Heart right ventricle (tissue), 16 donors: ENCODE results near the gene PTPN12. TPM values are rescaled to one million over a fixed set of nuclear protein-coding genes. Genes with fewer than 3 reads are reported as not detected.

ENCODE experiments used
- ATAC-seq, 8 donors: fragments of 200-7000 bp; cut with Tn5 transposase; one replicate each; pipeline ENCODE4 v1.9.1; 2020; ENCODE audit warnings: mild to moderate bottlenecking in 8 of 8, moderate library complexity in 8 of 8, moderate number of reproducible peaks in 1 of 8
- DNase-seq, 2 donors: peaks; one replicate each; pipeline ENCODE4 v3.0.0-alpha.2; 2020
- H3K27ac ChIP-seq, 10 donors: fragments of 200-600 bp; sonication (generic) in 2 of 10; one replicate each; pipeline versions ENCODE4 v1.5.0 to v1.8.0; 2020 to 2022; ENCODE audit warnings: mild to moderate bottlenecking in 3 of 10
- H3K27me3 ChIP-seq, 7 donors: fragments of 200-600 bp; one replicate each; pipeline ENCODE4 v1.8.0; 2021 to 2022; ENCODE audit warnings: mild to moderate bottlenecking in 2 of 7
- H3K36me3 ChIP-seq, 9 donors: fragments of 200-600 bp; sonication (generic) in 1 of 9; one replicate each; pipeline versions ENCODE4 v1.5.0 to v1.8.0; 2020 to 2022; ENCODE audit warnings: mild to moderate bottlenecking in 2 of 9
- H3K4me1 ChIP-seq, 9 donors: fragments of 200-600 bp; sonication (generic) in 1 of 9; one replicate each; pipeline versions ENCODE4 v1.5.0 to v1.8.0; 2020 to 2022; ENCODE audit warnings: mild to moderate bottlenecking in 4 of 9
- H3K4me3 ChIP-seq, 10 donors: fragments of 200-600 bp; sonication (generic) in 2 of 10; one replicate each; pipeline versions ENCODE4 v1.5.0 to v1.8.0; 2020 to 2022; ENCODE audit warnings: mild to moderate bottlenecking in 7 of 10, moderate library complexity in 2 of 10
- H3K9me3 ChIP-seq, 11 donors: fragments of 200-600 bp in 10 of 11; sonication (generic) in 2 of 11; one replicate each; pipeline versions ENCODE4 v1.5.0 to v1.8.0; 2013 to 2022; ENCODE audit warnings: mild to moderate bottlenecking in 2 of 11, control low read depth in 1 of 11, moderate library complexity in 1 of 11
- CTCF ChIP-seq, 9 donors: fragments of 200-600 bp; sonication (generic) in 2 of 9; IDR thresholded peaks; one replicate each; pipeline versions ENCODE4 v1.5.0 to v1.8.0; 2021 to 2022; ENCODE audit warnings: antibody characterized with exemption in 9 of 9, mild to moderate bottlenecking in 5 of 9, moderate library complexity in 1 of 9
- WGBS, 2 donors: extraction: QIAGEN DNeasy Blood & Tissue Kit; methylation state at CpG; one replicate each; pipeline ENCODE4 v1.1.7; 2013; ENCODE audit warnings: inconsistent platforms in 1 of 2; 5-methylcytosine and 5-hydroxymethylcytosine counted together
- intact Hi-C, 10 donors: fragments of 100-400 bp; cut with DNase I; formaldehyde crosslinking; loops; one replicate each; pipeline versions ENCODE4 v1.11.1 to v1.14.2; 2022
- polyA plus RNA-seq, 2 donors: library from polyadenylated mRNA; stranded (reverse); fragments of 200-250 nt; gene quantifications; one replicate each; pipeline ENCODE4 v1.2.3, GENCODE V29; 2013
- total RNA-seq, 10 donors: library from RNA; stranded (reverse); fragmentation: NEBNext Ultra II Directional in 3 of 10; extraction: Animal tissue kit (Norgen Biotek cat#: 25700) in 3 of 10; gene quantifications; one replicate each; pipeline versions ENCODE4 v1.2.1 to v1.2.4, GENCODE V29; 2021 to 2023
- donor health status: Arrhythmogenic right ventricular cardiomyopathy.
- donor health status: ischemic (EF 13 %, LVEDD 7.1; RV severe dilation, severe dysfunction).
- donor health status: healthy with polysubstance abuse.
- donor health status: DM: no; HTN: yes; CAD: no.
- donor health status: DM: no; HTN: no; CAD: no.
- donor health status: ischemic (EF 25% LVEDD 6.9; RV normal size, moderate dysfunction).
- donor health status: ischemic (EF 25% LVEDD 5.7; RV mildly dilated, moderate dysfunction).
- donor health status: healthy.
- donor health status: DM: yes; HTN: yes; CAD: no.
- donor health status: Ischemic cardiomyopathy.
- donor health status: ischemic (EF 35%, LVEDD 5.7; RV mildly dilated, moderate dysfunction).
- donor health status: nonischemic (EF 11% LVEDD 7.7; RV severe dilation, severe dysfunction).
- donor health status: DM: yes; HTN: yes; CAD: no.
- donor health status: PGD.
- donor health status: ischemic (EF 29% LVEDD 5.4; RV normal size, mild dysfunction).
- donor health status: nonischemic (EF 23%, LVEDD 6.1; RV moderate dilation, normal function).

The PTPN12 gene
- total and polyA plus RNA-seq, 12 donors, result 24.0 to 64.5 (median 42.6) TPM

- peak overlapping the region in 1 of 10 donors; percentile 37 for H3K27ac ChIP-seq
- no peak for DNase-seq
- H3K36me3 ChIP-seq, result peaks cover 0 to 16% (median 0%) of the 10 kb centered on the region in 9 donors
- 56% methylated on average over 3 of the region's 3 CpGs for WGBS, 2 donors
- no peak overlapping the region for H3K4me3 ChIP-seq
- H3K9me3 ChIP-seq, result no peaks in the 10 kb centered on the region
- TF ChIP-seq CTCF (IDR thresholded peaks at IDR 0.05), result no peak
- H3K27me3 ChIP-seq, result no peaks in the 10 kb centered on the region
- ATAC-seq, result no peak
- intact Hi-C loops, result no loop called here
- H3K4me1 ChIP-seq, result peaks cover 0 to 97% (median 62%) of the 10 kb centered on the region in 9 donors
Observed at GRCh38 chr7:77561352-77561751, 24.3 kb downstream of the PTPN12 start.

DNA sequence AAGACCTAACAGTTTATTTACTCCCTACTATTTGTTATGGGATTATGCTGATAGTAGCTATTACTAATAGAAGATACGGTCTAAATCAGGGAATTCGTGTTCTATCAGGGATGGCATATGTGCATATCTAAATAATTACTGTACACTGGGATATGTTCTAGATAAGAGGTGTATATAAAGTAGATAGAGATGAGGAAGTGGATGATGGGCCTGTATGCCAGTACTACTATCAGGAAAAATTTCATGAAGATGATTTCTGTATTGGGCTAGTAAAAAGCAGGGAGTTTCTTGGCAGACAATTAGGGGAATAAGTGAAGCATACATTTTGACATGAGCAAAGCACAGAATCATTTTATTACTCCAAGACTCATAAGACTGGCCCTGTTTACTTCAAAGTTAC is 26.2 kb downstream of the PTPN12 start:
- TF ChIP-seq CTCF (IDR thresholded peaks at IDR 0.05), result no peak
- WGBS, 2 donors, result 50 to 55% methylated on average over 2 of the region's 2 CpGs
- no peak for ATAC-seq
- H3K27me3 ChIP-seq, result no peaks in the 10 kb centered on the region
- peaks cover 0 to 3% (median 0%) of the 10 kb centered on the region in 9 donors for H3K36me3 ChIP-seq
- H3K4me1 ChIP-seq, result peaks cover 0 to 91% (median 61%) of the 10 kb centered on the region in 9 donors
- no peak for DNase-seq
- H3K9me3 ChIP-seq, result no peaks in the 10 kb centered on the region
- intact Hi-C loops, result no loop called here
- H3K27ac ChIP-seq, result no peak overlapping the region
- H3K4me3 ChIP-seq, result no peak overlapping the region

GRCh38 chr7:77565917-77566316 is 28.8 kb downstream of the PTPN12 start:
- TF ChIP-seq CTCF (IDR thresholded peaks at IDR 0.05), result no peak
- Histone ChIP-seq H3K4me1 (peaks cover 0 to 92% (median 53%) of the 10 kb centered on the region in 9 donors), H3K9me3 (no peaks in the 10 kb centered on the region), H3K27ac (peak overlapping the region in 1 of 10 donors; percentile 8), H3K36me3 (peaks cover 0 to 15% (median 0%) of the 10 kb centered on the region in 9 donors), H3K27me3 (no peaks in the 10 kb centered on the region), H3K4me3 (no peak overlapping the region)
- intact Hi-C loops, result no loop called here
- 28 to 50% methylated on average over 1 of the region's 1 CpG for WGBS, 2 donors
- no peak for DNase-seq
- ATAC-seq, result peak in 1 of 8 donors; percentile 59

DNA sequence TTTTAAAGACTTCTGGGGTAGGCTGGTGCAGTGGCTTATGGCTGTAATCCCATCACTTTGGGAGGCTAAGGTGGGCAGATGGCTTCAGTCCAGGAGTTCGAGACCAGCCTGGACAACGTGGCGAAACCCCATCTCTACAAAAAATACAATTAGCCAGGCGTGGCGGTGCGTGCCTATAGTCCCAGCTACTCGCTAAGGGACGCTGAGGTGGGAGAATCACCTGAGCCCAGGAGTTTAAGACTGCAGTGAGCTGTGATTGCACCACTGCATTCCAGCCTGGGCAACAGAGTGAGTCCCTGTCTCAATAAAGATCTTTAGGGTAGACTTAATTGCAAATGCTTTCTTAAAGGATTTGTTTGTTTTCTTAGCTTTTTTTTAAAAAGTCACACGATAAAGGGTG is 29.3 kb downstream of the PTPN12 start:
- no peak for ATAC-seq

More for the DNA sequence above, 29.3 kb downstream of the PTPN12 start:
- Histone ChIP-seq H3K4me3 (no peak overlapping the region), H3K4me1 (peaks cover 0 to 92% (median 48%) of the 10 kb centered on the region in 9 donors), H3K9me3 (no peaks in the 10 kb centered on the region), H3K36me3 (peaks cover 0 to 20% (median 0%) of the 10 kb centered on the region in 9 donors), H3K27ac (no peak overlapping the region), H3K27me3 (no peaks in the 10 kb centered on the region)
- intact Hi-C loops, result no loop called here
- TF ChIP-seq CTCF (IDR thresholded peaks at IDR 0.05), result no peak
- 91 to 92% methylated on average over 9 of the region's 9 CpGs for WGBS, 2 donors
- no peak for DNase-seq
